Subcutaneous abdominal adipose tissue (tissue), 5 donors: ENCODE results near the gene PSKH1.

Source experiments
- H3K27ac ChIP-seq: one replicate; pipeline ENCODE4 v1.7.0; 2013; ENCODE audit warnings: low read depth, mild to moderate bottlenecking, inconsistent platforms, low read length, moderate library complexity
- H3K27me3 ChIP-seq, 5 donors: one replicate each; pipeline ENCODE4 v1.7.0; 2013; ENCODE audit warnings: low read length in 5 of 5, inconsistent platforms in 1 of 5; ENCODE audit not compliant: control insufficient read depth in 5 of 5, insufficient read depth in 4 of 5
- H3K36me3 ChIP-seq, 5 donors: one replicate each; pipeline ENCODE4 v1.7.0; 2013; ENCODE audit warnings: low read length in 5 of 5; ENCODE audit not compliant: control insufficient read depth in 5 of 5, insufficient read depth in 5 of 5
- H3K4me1 ChIP-seq, 5 donors: one replicate each; pipeline ENCODE4 v1.7.0; 2013; ENCODE audit warnings: low read length in 5 of 5, mild to moderate bottlenecking in 3 of 5, moderate library complexity in 1 of 5; ENCODE audit not compliant: control insufficient read depth in 5 of 5, insufficient read depth in 5 of 5
- H3K4me3 ChIP-seq, 5 donors: one replicate each; pipeline ENCODE4 v1.7.0; 2013; ENCODE audit warnings: low read length in 5 of 5, low read depth in 1 of 5
- H3K9ac ChIP-seq, 5 donors: one replicate each; pipeline ENCODE4 v1.7.0; 2013; ENCODE audit warnings: low read length in 5 of 5, mild to moderate bottlenecking in 4 of 5, moderate library complexity in 3 of 5
- H3K9me3 ChIP-seq, 5 donors: one replicate each; pipeline ENCODE4 v1.7.0; 2013; ENCODE audit warnings: low read length in 5 of 5; ENCODE audit not compliant: control insufficient read depth in 5 of 5
- donor health status: healthy.
- donor health status: healthy.
- donor health status: healthy.
- donor health status: healthy.
- donor health status: healthy.

Gene PSKH1

DNA sequence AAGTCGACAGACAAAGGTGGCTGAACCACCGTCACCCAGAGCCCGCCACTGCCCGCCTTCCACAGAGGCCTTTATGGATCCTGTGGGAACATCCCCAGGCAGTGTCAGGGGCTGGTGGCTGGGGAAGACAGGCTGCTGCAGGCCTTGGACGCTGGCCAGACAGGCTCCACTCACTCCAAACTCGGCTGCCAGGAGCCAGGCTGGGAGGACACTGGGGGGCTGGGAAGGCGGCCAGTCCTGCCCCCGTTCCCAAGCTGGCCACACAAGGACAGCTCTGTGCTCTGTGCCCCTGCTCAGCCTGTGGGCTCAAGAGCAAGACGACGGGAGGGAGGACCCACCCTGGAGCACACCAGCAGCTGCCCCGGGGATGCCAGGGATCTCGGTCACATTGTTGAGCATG is 58.4 kb downstream of the PSKH1 start:
- no peaks in the 10 kb centered on the region for H3K27me3 ChIP-seq
- no peaks in the 10 kb centered on the region for H3K9me3 ChIP-seq
- no peak overlapping the region for H3K27ac ChIP-seq
- peaks cover 5 to 11% (median 10%) of the 10 kb centered on the region in 5 donors for H3K4me1 ChIP-seq
- no peak overlapping the region for H3K4me3 ChIP-seq
- H3K9ac ChIP-seq = no peak overlapping the region
- H3K36me3 ChIP-seq = peaks cover 0 to 95% (median 87%) of the 10 kb centered on the region in 5 donors

DNA sequence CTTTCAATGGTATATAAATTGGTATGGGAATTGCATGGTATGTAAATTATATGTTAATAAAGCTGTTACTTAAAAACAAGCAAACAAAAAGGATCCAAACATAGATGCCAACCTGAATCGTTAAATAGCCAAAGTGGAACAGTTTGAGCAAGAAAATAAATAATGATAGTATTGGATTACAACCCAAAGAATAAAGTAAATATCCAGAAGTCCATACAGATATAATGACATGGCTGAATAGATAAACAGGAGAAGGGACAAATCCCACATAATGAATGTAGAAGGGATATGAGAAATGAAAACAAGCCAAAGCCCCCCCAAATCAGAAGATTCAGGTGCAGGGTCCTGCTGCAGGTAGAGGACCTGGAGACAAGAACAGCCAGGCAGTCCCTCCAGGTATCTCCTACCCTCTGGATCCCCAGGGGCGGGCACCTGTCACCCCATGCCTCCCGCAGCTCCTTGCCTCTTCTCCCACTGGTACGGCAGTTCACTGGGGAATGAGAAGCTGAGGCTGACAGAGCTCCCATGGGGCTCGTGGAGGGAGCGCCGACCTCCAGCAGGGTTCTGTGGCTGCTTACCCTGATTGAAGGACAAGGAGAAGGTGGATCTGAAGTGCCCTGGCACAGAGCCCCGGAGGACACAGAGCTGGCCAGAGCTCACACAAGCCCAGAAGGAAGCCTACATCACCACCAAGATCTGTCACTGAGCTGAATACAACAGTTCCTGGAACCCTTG is 60.8 kb downstream of the PSKH1 start:
- Histone ChIP-seq H3K4me3 (no peak overlapping the region), H3K27ac (no peak overlapping the region), H3K36me3 (peaks cover 0 to 88% (median 79%) of the 10 kb centered on the region in 5 donors), H3K4me1 (peaks cover 5 to 16% (median 11%) of the 10 kb centered on the region in 5 donors), H3K9ac (no peak overlapping the region), H3K9me3 (no peaks in the 10 kb centered on the region), H3K27me3 (no peaks in the 10 kb centered on the region)

DNA sequence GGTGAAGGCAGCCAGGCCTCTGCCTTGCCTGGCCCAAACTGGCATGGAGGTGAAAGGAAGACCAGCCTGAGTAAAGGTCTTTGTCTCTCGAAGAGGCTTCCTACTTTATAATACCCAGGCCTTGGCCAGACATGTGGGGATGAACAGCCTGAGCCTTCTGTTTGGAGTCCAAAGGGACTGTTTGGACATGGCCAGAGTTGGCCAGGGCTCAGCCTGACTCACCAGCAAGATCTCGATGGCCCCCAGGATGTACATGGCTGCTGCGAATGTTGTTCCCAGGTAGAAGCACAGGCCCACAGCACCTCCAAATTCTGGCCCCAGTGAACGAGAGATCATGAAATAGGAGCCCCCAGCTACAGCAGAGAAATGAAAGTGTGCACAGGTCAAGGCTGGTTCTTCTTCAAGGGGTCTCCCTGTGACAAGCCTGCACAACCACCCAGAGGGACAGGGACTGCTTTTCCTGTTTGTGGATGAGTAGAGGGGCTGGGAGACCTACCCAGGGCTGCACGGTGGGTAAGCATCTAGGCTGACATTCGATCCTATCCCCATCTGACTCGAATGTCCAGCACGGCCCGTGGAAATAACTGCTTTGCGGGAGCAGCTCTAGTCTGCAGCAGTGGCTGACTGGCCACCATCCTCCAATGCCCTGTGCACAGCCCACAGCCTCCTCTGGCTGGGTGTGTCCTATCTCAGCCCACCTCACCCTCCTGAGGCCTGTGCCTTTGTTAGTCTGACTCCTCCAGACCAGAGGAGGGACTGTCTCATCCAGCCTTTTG is 61.6 kb downstream of the PSKH1 start:
- H3K27ac ChIP-seq = no peak overlapping the region
- peaks cover 7 to 24% (median 19%) of the 10 kb centered on the region in 5 donors for H3K4me1 ChIP-seq
- peaks cover 0 to 2% (median 0%) of the 10 kb centered on the region in 5 donors for H3K27me3 ChIP-seq
- H3K36me3 ChIP-seq = peaks cover 0 to 87% (median 79%) of the 10 kb centered on the region in 5 donors
- no peaks in the 10 kb centered on the region for H3K9me3 ChIP-seq
- H3K4me3 ChIP-seq = no peak overlapping the region
- H3K9ac ChIP-seq = no peak overlapping the region

- Histone ChIP-seq H3K27me3 (peaks cover 0 to 3% (median 0%) of the 10 kb centered on the region in 5 donors), H3K9me3 (no peaks in the 10 kb centered on the region), H3K9ac (no peak overlapping the region), H3K4me1 (peaks cover 9 to 43% (median 33%) of the 10 kb centered on the region in 5 donors), H3K36me3 (peaks cover 0 to 87% (median 78%) of the 10 kb centered on the region in 5 donors), H3K4me3 (no peak overlapping the region), H3K27ac (peak overlapping the region; percentile 84)
Observed at GRCh38 chr16:67957622-67958021, 64.6 kb downstream of the PSKH1 start.

GRCh38 chr16:67959536-67960329 is 66.7 kb downstream of the PSKH1 start:
- Histone ChIP-seq H3K9me3 (no peaks in the 10 kb centered on the region), H3K9ac (peak overlapping the region in 2 of 5 donors; percentile 17 to 26), H3K27me3 (peaks cover 0 to 3% (median 0%) of the 10 kb centered on the region in 5 donors), H3K27ac (peak overlapping the region; percentile 84), H3K36me3 (peaks cover 0 to 76% (median 70%) of the 10 kb centered on the region in 5 donors), H3K4me1 (peaks cover 13 to 64% (median 54%) of the 10 kb centered on the region in 5 donors), H3K4me3 (peak overlapping the region in 2 of 5 donors; percentile 12 to 42)

- H3K27ac ChIP-seq = peak overlapping the region; percentile 84
- H3K9me3 ChIP-seq = no peaks in the 10 kb centered on the region
- peaks cover 18 to 82% (median 68%) of the 10 kb centered on the region in 5 donors for H3K4me1 ChIP-seq
- H3K9ac ChIP-seq = peak overlapping the region in 1 of 5 donors; percentile 24
- peaks cover 0 to 66% (median 63%) of the 10 kb centered on the region in 5 donors for H3K36me3 ChIP-seq
- no peak overlapping the region for H3K4me3 ChIP-seq
- H3K27me3 ChIP-seq = peaks cover 0 to 3% (median 0%) of the 10 kb centered on the region in 5 donors
Observed at GRCh38 chr16:67961551-67961957, 68.5 kb downstream of the PSKH1 start.

DNA sequence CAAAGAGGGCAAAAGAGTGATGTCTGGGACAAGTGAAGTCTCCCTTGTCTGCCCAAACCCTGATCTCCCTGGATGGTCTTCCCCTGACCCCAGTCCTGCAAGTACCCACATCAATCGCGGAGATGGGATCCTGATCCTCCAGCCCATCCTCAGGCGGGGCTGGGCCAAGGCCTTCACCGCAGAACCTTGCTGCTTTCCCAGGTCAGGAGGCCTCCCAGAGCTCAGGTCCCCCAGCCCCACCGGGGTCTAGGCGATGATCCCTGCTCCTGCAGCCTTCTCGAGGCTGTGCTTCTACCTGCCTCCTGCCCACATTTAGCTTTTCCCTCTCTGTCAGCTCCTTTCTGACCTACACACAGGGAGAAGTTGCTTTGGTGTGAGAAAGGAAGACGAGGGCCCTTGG is 69.1 kb downstream of the PSKH1 start:
- H3K36me3 ChIP-seq = peaks cover 0 to 66% (median 63%) of the 10 kb centered on the region in 5 donors
- H3K4me1 ChIP-seq = peaks cover 23 to 88% (median 74%) of the 10 kb centered on the region in 5 donors
- H3K27ac ChIP-seq = peak overlapping the region; percentile 84
- no peaks in the 10 kb centered on the region for H3K9me3 ChIP-seq
- peak overlapping the region in 1 of 5 donors; percentile 28 for H3K9ac ChIP-seq
- H3K27me3 ChIP-seq = peaks cover 0 to 3% (median 0%) of the 10 kb centered on the region in 5 donors
- no peak overlapping the region for H3K4me3 ChIP-seq

DNA sequence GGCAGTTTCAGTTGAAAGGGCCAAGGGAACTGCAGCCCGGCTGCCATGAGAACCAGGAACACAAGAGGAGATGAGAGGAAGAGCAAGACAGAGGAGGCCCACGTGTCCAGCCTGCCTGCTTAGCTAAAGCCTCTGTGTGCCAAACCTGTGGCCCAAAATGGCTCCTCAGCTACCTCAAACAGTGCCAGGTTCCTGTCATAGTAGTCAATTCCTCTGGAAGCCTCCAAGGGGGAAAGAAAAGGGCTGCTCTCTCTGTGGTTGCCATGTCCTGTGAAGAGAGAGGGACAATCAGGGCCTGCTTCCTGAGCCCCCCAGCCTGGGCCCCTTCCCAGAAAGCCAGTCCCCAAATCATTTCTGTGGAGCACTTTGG is 70.2 kb downstream of the PSKH1 start:
- peaks cover 0 to 55% (median 52%) of the 10 kb centered on the region in 5 donors for H3K36me3 ChIP-seq
- no peaks in the 10 kb centered on the region for H3K9me3 ChIP-seq
- peak overlapping the region in 2 of 5 donors; percentile 17 to 36 for H3K4me3 ChIP-seq
- H3K27ac ChIP-seq = peak overlapping the region; percentile 84
- H3K9ac ChIP-seq = peak overlapping the region in 1 of 5 donors; percentile 5
- peaks cover 27 to 97% (median 81%) of the 10 kb centered on the region in 5 donors for H3K4me1 ChIP-seq
- peaks cover 0 to 3% (median 0%) of the 10 kb centered on the region in 5 donors for H3K27me3 ChIP-seq

DNA sequence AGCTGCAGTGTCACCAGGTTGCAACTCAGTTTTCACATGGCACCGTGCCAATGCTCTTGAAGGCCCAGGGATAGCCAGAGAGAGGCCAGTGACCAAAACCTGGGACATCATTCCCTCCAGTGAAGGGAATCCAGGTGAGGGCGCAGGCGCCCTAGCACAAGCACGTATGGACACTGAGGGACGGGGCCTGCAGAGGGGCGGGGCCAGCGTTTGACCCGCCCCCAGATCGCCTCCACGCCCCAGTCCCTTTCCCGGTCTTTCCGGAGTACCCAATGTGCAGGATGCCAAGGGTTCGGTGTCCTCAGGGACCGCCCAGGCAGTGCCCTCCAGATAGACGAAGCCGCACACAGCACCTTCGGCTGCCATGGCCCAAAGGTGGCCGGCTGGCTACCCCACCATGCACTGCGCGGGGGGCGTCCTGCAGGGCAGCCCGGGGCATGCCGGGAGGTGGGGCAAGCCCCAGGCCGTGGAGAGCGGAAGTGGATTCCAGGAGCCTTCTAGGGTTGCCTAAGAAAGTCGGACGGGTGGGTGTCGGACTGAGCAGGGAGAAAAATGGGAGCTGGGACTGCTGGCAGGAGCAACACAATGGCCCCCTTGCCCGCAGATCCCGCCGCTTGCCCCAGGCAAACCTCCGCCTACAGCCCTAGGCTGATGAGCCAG is 70.7 kb downstream of the PSKH1 start:
- Histone ChIP-seq H3K9me3 (no peaks in the 10 kb centered on the region), H3K9ac (peak overlapping the region in 1 of 5 donors; percentile 5), H3K4me1 (peaks cover 27 to 94% (median 83%) of the 10 kb centered on the region in 5 donors), H3K4me3 (peak overlapping the region in 2 of 5 donors; percentile 17 to 36), H3K27me3 (peaks cover 0 to 3% (median 0%) of the 10 kb centered on the region in 5 donors), H3K27ac (peak overlapping the region; percentile 84), H3K36me3 (peaks cover 0 to 50% (median 46%) of the 10 kb centered on the region in 5 donors)
